Keratinocyte (primary cell): ENCODE results near the gene CYP26C1. TPM values are rescaled to one million over a fixed set of nuclear protein-coding genes. Genes with fewer than 3 reads are reported as not detected.

ENCODE experiments used
- DNase-seq: peaks from one replicate; pipeline ENCODE4 v3.0.0-alpha.2; 2011; ENCODE audit warnings: low read depth, missing footprints, low spot score
- FAIRE-seq: peaks from 2 replicates; lab custom pipeline; 2011; peaks lifted over from hg19 to GRCh38; lab: Jason Lieb, UNC
- H2AFZ ChIP-seq: 2 replicates; pipeline ENCODE4 v1.6.0; 2012; ENCODE audit warnings: low read length, control low read depth, inconsistent platforms; ENCODE audit not compliant: control insufficient read depth
- H3K27ac ChIP-seq: 2 replicates; pipeline ENCODE4 v1.5.1; 2011; ENCODE audit warnings: low read length; ENCODE audit not compliant: control insufficient read depth, insufficient read depth
- H3K27me3 ChIP-seq: 3 replicates; pipeline ENCODE4 v1.6.0; 2011; ENCODE audit warnings: low read length; ENCODE audit not compliant: control insufficient read depth, insufficient read depth; ENCODE audit errors: extremely low read depth
- H3K36me3 ChIP-seq, 2 experiments: 2 replicates in 1 of 2; 3 replicates in 1 of 2; pipeline ENCODE4 v1.5.1; 2011; ENCODE audit warnings: low read length in 2 of 2, mild to moderate bottlenecking in 1 of 2; ENCODE audit not compliant: control insufficient read depth in 2 of 2, insufficient read depth in 2 of 2; ENCODE audit errors: extremely low read depth in 1 of 2
- H3K4me1 ChIP-seq: 3 replicates; pipeline ENCODE4 v1.5.1; 2011; ENCODE audit warnings: low read length; ENCODE audit not compliant: control insufficient read depth, insufficient read depth; ENCODE audit errors: extremely low read depth
- H3K4me2 ChIP-seq: 3 replicates; pipeline ENCODE4 v1.6.0; 2011; ENCODE audit warnings: low read depth, low read length; ENCODE audit not compliant: control insufficient read depth, insufficient read depth; ENCODE audit errors: extremely low read depth
- H3K4me3 ChIP-seq, 3 experiments: fragments of 200-600 bp in 1 of 3; sonication (generic) in 1 of 3; 2 replicates in 2 of 3; 3 replicates in 1 of 3; pipeline ENCODE4 v1.5.1; 2011 to 2016; ENCODE audit warnings: low read length in 3 of 3, mild to moderate bottlenecking in 3 of 3, control low read depth in 2 of 3, inconsistent platforms in 1 of 3, low read depth in 1 of 3, mixed read lengths in 1 of 3, mixed run types in 1 of 3, moderate library complexity in 1 of 3; ENCODE audit not compliant: control insufficient read depth in 2 of 3, insufficient read depth in 2 of 3; ENCODE audit errors: extremely low read depth in 1 of 3
- H3K79me2 ChIP-seq: 2 replicates; pipeline ENCODE4 v1.6.0; 2012; ENCODE audit warnings: low read length; ENCODE audit not compliant: control insufficient read depth, insufficient read depth
- H3K9ac ChIP-seq: 3 replicates; pipeline ENCODE4 v1.6.0; 2011; ENCODE audit warnings: low read length; ENCODE audit not compliant: control insufficient read depth, insufficient read depth; ENCODE audit errors: extremely low read depth
- H3K9me1 ChIP-seq: 3 replicates; pipeline ENCODE4 v1.6.0; 2011; ENCODE audit warnings: low read length; ENCODE audit not compliant: control insufficient read depth, insufficient read depth; ENCODE audit errors: extremely low read depth
- H3K9me3 ChIP-seq: 2 replicates; pipeline ENCODE4 v1.5.1; 2012; ENCODE audit warnings: low read depth, low read length; ENCODE audit not compliant: control insufficient read depth
- H4K20me1 ChIP-seq: 3 replicates; pipeline ENCODE4 v1.6.0; 2011; ENCODE audit warnings: low read length; ENCODE audit not compliant: control insufficient read depth, insufficient read depth; ENCODE audit errors: extremely low read depth
- EZH2 ChIP-seq: IDR thresholded peaks from one replicate; pipeline ENCODE4 v1.6.1; 2012; ENCODE audit warnings: inconsistent platforms, mild to moderate bottlenecking, low read length, moderate library complexity
- dilution Hi-C: fragments of 300-500 bp; cut with MboI; formaldehyde crosslinking; loops from one replicate; pipeline ENCODE4 v1.7.0; 2020; ENCODE audit warnings: low sequenced_read_pairs; ENCODE audit not compliant: extremely low pct_ligation_motif_present
- polyA plus RNA-seq, 5 experiments: library from polyadenylated mRNA; depleted of rRNA in 3 of 5; stranded (reverse) in 3 of 5; stranded (forward) in 1 of 5; unstranded in 1 of 5; fragments of >200 nt; gene quantifications; 1 replicate in 1 of 5; 2 replicates in 3 of 5; 3 replicates in 1 of 5; pipeline versions ENCODE4 v1.2.1 to v1.2.3, GENCODE V29; 2011 to 2012; ENCODE audit warnings: missing spikeins in 2 of 5, low read depth in 1 of 5, low replicate concordance in 1 of 5
- TF ChIP-seq, protein P1 (sequence below), 3 experiments: IDR thresholded peaks in 1 of 3; conservative IDR thresholded peaks in 1 of 3; optimal IDR thresholded peaks in 1 of 3; 2 replicates in 2 of 3; 3 replicates in 1 of 3; pipeline versions ENCODE3 to v1.5.1; 2011; ENCODE audit warnings: low read length in 3 of 3, mild to moderate bottlenecking in 3 of 3, moderate library complexity in 2 of 3, control low read depth in 1 of 3, inconsistent platforms in 1 of 3; ENCODE audit not compliant: insufficient read depth in 2 of 3; ENCODE audit errors: extremely low read depth in 1 of 3

The CYP26C1 gene
- polyA plus RNA-seq, 1 donor (not counting 4 experiments of a cell fraction or from before 2014, with no cell fraction given): not detected

DNA sequence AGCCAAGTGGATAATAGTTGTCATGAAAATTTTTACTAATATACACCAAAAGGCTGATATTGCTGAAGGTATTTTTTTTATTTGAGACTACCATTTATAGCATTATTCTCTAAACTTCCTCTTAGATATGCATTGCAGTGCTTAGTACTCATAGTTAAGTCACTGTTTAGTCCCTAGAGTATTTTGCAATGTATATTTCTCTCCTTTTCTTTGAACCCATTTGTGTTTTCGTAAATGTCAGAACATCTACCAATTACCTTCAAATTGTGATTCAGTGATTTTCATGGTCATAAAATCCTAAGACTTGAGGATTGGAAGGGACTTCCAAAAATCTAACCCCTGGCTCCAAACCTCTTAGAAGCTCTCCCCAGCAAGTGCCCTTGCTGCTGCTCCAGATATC is 21.5 kb upstream of the CYP26C1 start:
- H3K9me3 ChIP-seq: no peaks in the 10 kb centered on the region
- no peak overlapping the region for H3K4me3 ChIP-seq
- FAIRE-seq (no peak), DNase-seq (no peak)
- no peaks in the 10 kb centered on the region for H3K79me2 ChIP-seq
- no peak overlapping the region for H3K4me2 ChIP-seq
- H3K9ac ChIP-seq: no peak overlapping the region
- H4K20me1 ChIP-seq: no peaks in the 10 kb centered on the region
- H3K36me3 ChIP-seq: no peaks in the 10 kb centered on the region
- no peaks in the 10 kb centered on the region for H3K4me1 ChIP-seq
- dilution Hi-C loops: no loop called here
- no peaks in the 10 kb centered on the region for H3K9me1 ChIP-seq
- TF ChIP-seq, protein P1, sequence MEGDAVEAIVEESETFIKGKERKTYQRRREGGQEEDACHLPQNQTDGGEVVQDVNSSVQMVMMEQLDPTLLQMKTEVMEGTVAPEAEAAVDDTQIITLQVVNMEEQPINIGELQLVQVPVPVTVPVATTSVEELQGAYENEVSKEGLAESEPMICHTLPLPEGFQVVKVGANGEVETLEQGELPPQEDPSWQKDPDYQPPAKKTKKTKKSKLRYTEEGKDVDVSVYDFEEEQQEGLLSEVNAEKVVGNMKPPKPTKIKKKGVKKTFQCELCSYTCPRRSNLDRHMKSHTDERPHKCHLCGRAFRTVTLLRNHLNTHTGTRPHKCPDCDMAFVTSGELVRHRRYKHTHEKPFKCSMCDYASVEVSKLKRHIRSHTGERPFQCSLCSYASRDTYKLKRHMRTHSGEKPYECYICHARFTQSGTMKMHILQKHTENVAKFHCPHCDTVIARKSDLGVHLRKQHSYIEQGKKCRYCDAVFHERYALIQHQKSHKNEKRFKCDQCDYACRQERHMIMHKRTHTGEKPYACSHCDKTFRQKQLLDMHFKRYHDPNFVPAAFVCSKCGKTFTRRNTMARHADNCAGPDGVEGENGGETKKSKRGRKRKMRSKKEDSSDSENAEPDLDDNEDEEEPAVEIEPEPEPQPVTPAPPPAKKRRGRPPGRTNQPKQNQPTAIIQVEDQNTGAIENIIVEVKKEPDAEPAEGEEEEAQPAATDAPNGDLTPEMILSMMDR (optimal IDR thresholded peaks at IDR 0.05 in 1 of 3, IDR thresholded peaks at IDR 0.05 in 1 of 3, conservative IDR thresholded peaks at IDR 0.05 in 1 of 3; ENCODE audit: extremely low read depth in 1 of 3, insufficient read depth in 2 of 3, low read length in 3 of 3): no peak
- no peak for TF ChIP-seq EZH2
- no peak overlapping the region for H3K27ac ChIP-seq
- H3K27me3 ChIP-seq: no peaks in the 10 kb centered on the region
- H2AFZ ChIP-seq: no peak overlapping the region

DNA sequence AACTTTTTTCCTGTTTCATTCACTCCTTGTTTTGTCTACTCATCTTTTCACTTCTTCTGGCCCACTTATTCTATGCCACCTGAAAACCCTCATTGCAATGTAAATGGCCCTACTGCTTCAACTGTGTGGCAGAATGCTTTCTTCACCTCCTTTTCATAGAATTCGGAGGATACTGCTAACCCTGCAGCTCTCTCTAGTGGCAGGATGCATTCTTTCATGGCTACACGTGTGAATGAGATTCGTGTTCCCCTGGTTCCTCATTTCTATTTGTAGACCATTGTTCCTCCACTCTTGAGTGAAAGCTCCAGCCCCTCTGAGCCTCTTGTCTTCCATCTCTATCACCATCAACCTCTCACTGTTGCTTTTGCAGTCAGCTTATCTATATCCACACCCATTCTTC is 20.9 kb upstream of the CYP26C1 start:
- H3K4me1 ChIP-seq: no peaks in the 10 kb centered on the region
- no peaks in the 10 kb centered on the region for H3K9me3 ChIP-seq
- H3K4me3 ChIP-seq: no peak overlapping the region
- H3K9ac ChIP-seq: no peak overlapping the region
- H3K27ac ChIP-seq: no peak overlapping the region
- DNase-seq: no peak
- no peaks in the 10 kb centered on the region for H3K36me3 ChIP-seq
- H2AFZ ChIP-seq: no peak overlapping the region
- H3K9me1 ChIP-seq: no peaks in the 10 kb centered on the region
- no peak for TF ChIP-seq EZH2
- TF ChIP-seq, protein P1 (optimal IDR thresholded peaks at IDR 0.05 in 1 of 3, IDR thresholded peaks at IDR 0.05 in 1 of 3, conservative IDR thresholded peaks at IDR 0.05 in 1 of 3; ENCODE audit: extremely low read depth in 1 of 3, insufficient read depth in 2 of 3, low read length in 3 of 3): peak; percentile 70 to 80 (median 73)
- no peak overlapping the region for H3K4me2 ChIP-seq
- H3K27me3 ChIP-seq: no peaks in the 10 kb centered on the region
- H4K20me1 ChIP-seq: no peaks in the 10 kb centered on the region
- peak; percentile 29 for FAIRE-seq
- dilution Hi-C loops: no loop called here
- no peaks in the 10 kb centered on the region for H3K79me2 ChIP-seq
